ENCODE results near the gene WDR54. TPM values are rescaled to one million over a fixed set of nuclear protein-coding genes. Genes with fewer than 3 reads are reported as not detected.

WDR54 gene
- total and polyA plus RNA-seq, 4 donors, result 15.4 to 42.3 (median 32.0) TPM

GRCh38 chr2:74461187-74462053 is 39.9 kb downstream of the WDR54 start:
- peak in 1 of 3 donors; percentile 14 for DNase-seq
- Histone ChIP-seq H3K9me3 (ENCODE audit: control insufficient read depth in 4 of 4, insufficient read depth in 3 of 4, low read length in 3 of 4) (no peaks in the 10 kb centered on the region), H3K4me3 (no peak overlapping the region), H3K27ac (ENCODE audit: low read depth in 1 of 2, low read length in 1 of 2) (no peak overlapping the region), H3K9ac (ENCODE audit: insufficient read depth in 1 of 2, low read length in 2 of 2) (no peak overlapping the region), H3K27me3 (ENCODE audit: control insufficient read depth in 3 of 3, insufficient read depth in 3 of 3, low read length in 2 of 3) (no peaks in the 10 kb centered on the region), H3K4me1 (ENCODE audit: control insufficient read depth in 5 of 5, insufficient read depth in 5 of 5, low read length in 5 of 5) (peaks cover 9 to 21% (median 13%) of the 10 kb centered on the region in 5 donors), H3K36me3 (ENCODE audit: control insufficient read depth in 4 of 4, insufficient read depth in 4 of 4, low read length in 4 of 4) (peaks cover 4 to 15% (median 7%) of the 10 kb centered on the region in 4 donors)
- WGBS, 2 donors, result 93 to 95% methylated on average over 27 of the region's 27 CpGs
- no peak for TF ChIP-seq CTCF (IDR thresholded peaks at IDR 0.05; ENCODE audit: control extremely low read depth, extremely low read depth)
- ATAC-seq (ENCODE audit: insufficient read depth, low FRiP score), result no peak

GRCh38 chr2:74462054-74462785 is 40.7 kb downstream of the WDR54 start:
- Histone ChIP-seq H3K36me3 (ENCODE audit: control insufficient read depth in 4 of 4, insufficient read depth in 4 of 4, low read length in 4 of 4) (peaks cover 4 to 15% (median 7%) of the 10 kb centered on the region in 4 donors), H3K27me3 (ENCODE audit: control insufficient read depth in 3 of 3, insufficient read depth in 3 of 3, low read length in 2 of 3) (no peaks in the 10 kb centered on the region), H3K4me1 (ENCODE audit: control insufficient read depth in 5 of 5, insufficient read depth in 5 of 5, low read length in 5 of 5) (peaks cover 6 to 13% (median 10%) of the 10 kb centered on the region in 5 donors), H3K27ac (ENCODE audit: low read depth in 1 of 2, low read length in 1 of 2) (no peak overlapping the region), H3K9me3 (ENCODE audit: control insufficient read depth in 4 of 4, insufficient read depth in 3 of 4, low read length in 3 of 4) (no peaks in the 10 kb centered on the region), H3K9ac (ENCODE audit: insufficient read depth in 1 of 2, low read length in 2 of 2) (no peak overlapping the region), H3K4me3 (no peak overlapping the region)
- TF ChIP-seq CTCF (IDR thresholded peaks at IDR 0.05; ENCODE audit: control extremely low read depth, extremely low read depth), result no peak
- DNase-seq (no peak), ATAC-seq (ENCODE audit: insufficient read depth, low FRiP score) (no peak)
- 94 to 95% methylated on average over 20 of the region's 20 CpGs for WGBS, 2 donors

- Histone ChIP-seq H3K4me3 (no peak overlapping the region), H3K9me3 (ENCODE audit: control insufficient read depth in 4 of 4, insufficient read depth in 3 of 4, low read length in 3 of 4) (no peaks in the 10 kb centered on the region), H3K27me3 (ENCODE audit: control insufficient read depth in 3 of 3, insufficient read depth in 3 of 3, low read length in 2 of 3) (no peaks in the 10 kb centered on the region), H3K27ac (ENCODE audit: low read depth in 1 of 2, low read length in 1 of 2) (no peak overlapping the region), H3K36me3 (ENCODE audit: control insufficient read depth in 4 of 4, insufficient read depth in 4 of 4, low read length in 4 of 4) (peaks cover 4 to 15% (median 7%) of the 10 kb centered on the region in 4 donors), H3K4me1 (ENCODE audit: control insufficient read depth in 5 of 5, insufficient read depth in 5 of 5, low read length in 5 of 5) (peaks cover 6 to 13% (median 10%) of the 10 kb centered on the region in 5 donors), H3K9ac (ENCODE audit: insufficient read depth in 1 of 2, low read length in 2 of 2) (no peak overlapping the region)
- TF ChIP-seq CTCF (IDR thresholded peaks at IDR 0.05; ENCODE audit: control extremely low read depth, extremely low read depth), result no peak
- no peak for DNase-seq
- WGBS, 2 donors, result 88 to 90% methylated on average over 4 of the region's 4 CpGs
- ATAC-seq (ENCODE audit: insufficient read depth, low FRiP score), result no peak
These were observed 41.2 kb downstream of the WDR54 start for GRCh38 chr2:74462786-74463105.
